Suprapubic skin (tissue), 4 donors: ENCODE measurements around the gene PLA2G1B.

ENCODE experiments used
- EP300 ChIP-seq: sonication (generic); formaldehyde crosslinking; IDR thresholded peaks from one replicate; pipeline ENCODE4 v1.6.1; 2017; ENCODE audit warnings: antibody characterized with exemption
- POLR2A ChIP-seq, 2 donors: fragments of 450-650 bp; IDR thresholded peaks; one replicate each; pipeline ENCODE4 v1.6.1; 2017; ENCODE audit warnings: antibody characterized with exemption in 2 of 2, mild to moderate bottlenecking in 2 of 2, moderate library complexity in 2 of 2
- POLR2AphosphoS5 ChIP-seq, 3 donors: sonication (generic); formaldehyde crosslinking; IDR thresholded peaks; one replicate each; pipeline ENCODE4 v1.6.1; 2017; ENCODE audit warnings: antibody characterized with exemption in 3 of 3
- TF ChIP-seq, protein P1 (sequence below), 2 donors: fragments of 200-600 bp in 1 of 2; fragments of 450-650 bp in 1 of 2; sonication (generic) in 1 of 2; IDR thresholded peaks; one replicate each; pipeline ENCODE4 v1.5.1; 2016 to 2019; ENCODE audit warnings: antibody characterized with exemption in 2 of 2, mild to moderate bottlenecking in 1 of 2, moderate library complexity in 1 of 2

DNA sequence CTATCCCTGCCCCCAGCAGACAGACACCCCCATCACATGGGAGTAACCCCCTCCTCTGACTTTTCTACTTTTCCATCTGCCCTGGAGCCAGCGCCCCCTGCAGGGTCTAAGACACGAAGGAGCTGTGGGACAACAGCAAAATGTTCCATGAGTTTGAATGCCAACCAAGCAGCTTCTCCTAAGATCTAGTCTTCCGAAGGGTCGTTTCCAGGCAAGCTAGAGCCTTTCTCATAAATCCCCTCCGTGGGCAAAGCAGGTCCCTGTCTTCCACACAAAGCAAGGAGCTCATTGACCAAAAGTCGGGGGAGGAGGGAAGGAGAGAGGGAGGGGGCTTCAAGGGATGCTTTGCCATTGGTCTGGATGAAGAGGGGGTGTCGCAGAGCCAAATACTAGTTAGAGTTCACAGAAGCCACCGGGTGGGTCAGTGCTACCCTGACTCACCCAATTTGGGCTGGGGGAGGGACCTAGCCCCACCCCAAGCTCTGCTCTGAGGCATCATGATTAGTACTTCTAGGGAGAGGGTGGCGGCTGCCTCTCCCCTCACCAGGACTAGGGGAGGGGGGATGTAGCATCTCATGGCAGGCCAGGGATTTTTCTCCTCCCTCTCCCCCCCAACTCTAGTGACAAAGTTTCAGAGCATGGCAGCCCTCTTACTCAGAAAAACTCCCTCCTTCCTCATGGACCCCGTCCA lies 39.8 kb upstream of the PLA2G1B start:
- TF ChIP-seq, protein P1, sequence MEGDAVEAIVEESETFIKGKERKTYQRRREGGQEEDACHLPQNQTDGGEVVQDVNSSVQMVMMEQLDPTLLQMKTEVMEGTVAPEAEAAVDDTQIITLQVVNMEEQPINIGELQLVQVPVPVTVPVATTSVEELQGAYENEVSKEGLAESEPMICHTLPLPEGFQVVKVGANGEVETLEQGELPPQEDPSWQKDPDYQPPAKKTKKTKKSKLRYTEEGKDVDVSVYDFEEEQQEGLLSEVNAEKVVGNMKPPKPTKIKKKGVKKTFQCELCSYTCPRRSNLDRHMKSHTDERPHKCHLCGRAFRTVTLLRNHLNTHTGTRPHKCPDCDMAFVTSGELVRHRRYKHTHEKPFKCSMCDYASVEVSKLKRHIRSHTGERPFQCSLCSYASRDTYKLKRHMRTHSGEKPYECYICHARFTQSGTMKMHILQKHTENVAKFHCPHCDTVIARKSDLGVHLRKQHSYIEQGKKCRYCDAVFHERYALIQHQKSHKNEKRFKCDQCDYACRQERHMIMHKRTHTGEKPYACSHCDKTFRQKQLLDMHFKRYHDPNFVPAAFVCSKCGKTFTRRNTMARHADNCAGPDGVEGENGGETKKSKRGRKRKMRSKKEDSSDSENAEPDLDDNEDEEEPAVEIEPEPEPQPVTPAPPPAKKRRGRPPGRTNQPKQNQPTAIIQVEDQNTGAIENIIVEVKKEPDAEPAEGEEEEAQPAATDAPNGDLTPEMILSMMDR (IDR thresholded peaks at IDR 0.05), result no peak
- no peak for TF ChIP-seq POLR2A (IDR thresholded peaks at IDR 0.05)
- TF ChIP-seq POLR2AphosphoS5 (IDR thresholded peaks at IDR 0.05), result no peak
- no peak for TF ChIP-seq EP300
